GM21381 (cell line): ENCODE data around the gene DISC1.

Experiments used
- ATAC-seq: cut with Tn5 transposase; IDR thresholded peaks from one replicate; pipeline ENCODE4 v1.9.1; 2021; ENCODE audit warnings: mild to moderate bottlenecking, moderate library complexity; ENCODE audit not compliant: unreplicated experiment

The DISC1 gene

DNA sequence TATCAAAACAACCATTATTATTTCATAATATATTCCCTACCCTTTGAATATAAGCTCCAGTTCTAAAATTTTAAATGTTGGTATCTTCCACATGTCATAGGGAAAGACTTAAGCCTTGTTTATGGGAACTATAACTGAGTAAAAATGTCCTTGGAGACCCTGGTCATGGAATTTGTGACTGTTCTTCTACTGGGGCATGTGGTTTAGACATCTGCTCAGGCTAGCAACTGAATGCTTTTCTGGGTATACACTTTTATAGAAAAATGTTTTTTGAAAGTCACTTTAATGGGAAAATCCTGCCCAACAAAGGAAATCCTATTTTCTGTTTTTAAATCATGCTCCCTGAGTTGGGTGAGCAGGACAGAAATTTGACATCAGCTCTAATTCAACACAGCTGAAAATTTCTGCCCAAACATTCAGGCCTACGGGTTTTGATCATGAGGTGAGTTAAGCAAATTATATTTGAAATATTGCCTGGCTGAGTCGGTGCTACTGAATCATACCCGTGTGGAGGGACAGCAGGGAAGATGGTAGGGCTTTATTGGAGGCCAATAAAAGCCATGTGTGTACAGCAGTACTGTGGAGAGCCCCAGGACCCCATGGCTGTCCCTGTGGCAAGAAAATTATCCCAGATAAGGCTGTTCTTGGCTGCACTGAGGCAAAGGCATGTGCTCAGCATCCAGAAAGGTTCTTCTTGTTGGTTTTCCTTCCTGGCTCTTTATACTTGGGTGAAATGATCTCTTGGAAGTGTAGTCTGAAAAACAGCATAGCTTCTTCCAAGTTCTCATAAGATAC lies 391.8 kb downstream of the DISC1 start:
- no peak for ATAC-seq

- no peak for ATAC-seq
Measured at GRCh38 chr1:232019026-232019340, 392.4 kb downstream of the DISC1 start.

DNA sequence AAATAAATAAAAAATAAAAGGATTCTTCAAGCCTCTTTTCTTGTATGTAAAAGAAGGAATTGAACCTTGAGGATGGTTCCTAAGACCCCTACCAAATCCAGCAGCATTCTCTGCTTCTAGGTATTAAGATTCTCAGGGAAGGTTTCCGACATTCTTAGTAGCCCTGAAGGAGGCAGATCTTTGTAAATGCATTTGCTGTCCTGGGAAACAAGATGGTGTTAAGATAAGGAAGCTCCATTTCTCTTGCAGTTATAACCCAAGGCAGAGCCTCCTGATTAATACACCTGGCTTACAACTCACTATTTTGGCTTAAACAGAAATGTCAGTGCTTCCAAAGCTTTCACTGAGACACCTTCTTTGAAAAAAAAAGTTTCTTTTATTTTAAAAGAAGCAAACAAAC lies 393.8 kb downstream of the DISC1 start:
- no peak for ATAC-seq

- no peak for ATAC-seq
Measured at GRCh38 chr1:232029315-232029714, 402.7 kb downstream of the DISC1 start.

DNA sequence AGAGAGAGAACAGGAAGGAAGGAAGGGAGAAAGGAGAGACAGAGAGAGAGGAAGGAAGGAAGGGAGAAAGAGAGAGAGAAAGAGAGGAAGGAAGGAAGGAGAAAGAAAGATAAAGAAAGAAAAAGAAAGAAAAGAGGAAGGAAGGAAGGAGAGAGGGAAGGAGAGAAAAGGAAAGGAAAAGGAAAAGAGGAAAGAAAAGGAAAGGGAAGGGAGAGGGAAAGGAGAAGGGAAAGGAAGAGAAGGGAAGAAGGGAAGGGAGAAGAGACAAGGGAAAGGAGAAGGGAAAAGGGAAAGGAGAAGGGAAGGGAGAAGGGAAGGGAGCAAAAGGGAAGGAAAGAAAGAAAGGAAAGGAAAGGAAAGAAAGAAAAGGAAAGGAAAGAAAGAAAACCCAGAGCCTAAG lies 404.6 kb downstream of the DISC1 start:
- no peak for ATAC-seq

DNA sequence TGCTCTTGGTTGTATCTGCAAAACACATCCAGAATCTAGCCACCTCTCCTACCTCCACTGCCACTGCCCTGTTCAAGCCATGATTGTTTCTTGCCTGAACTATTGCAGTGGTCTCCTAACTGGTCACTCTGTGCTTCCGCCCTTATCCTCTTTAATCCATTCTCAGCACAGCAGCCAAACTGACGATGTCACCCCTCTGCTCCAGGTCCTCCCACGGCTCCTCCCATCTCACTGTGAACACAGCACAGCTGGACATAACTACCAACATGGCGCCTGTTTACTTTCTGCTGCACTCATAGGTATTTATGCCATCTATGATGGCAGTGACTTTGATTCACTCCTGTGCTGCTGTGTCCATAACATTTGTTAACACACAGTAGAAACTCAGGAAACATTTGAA lies 406.7 kb downstream of the DISC1 start:
- no peak for ATAC-seq

DNA sequence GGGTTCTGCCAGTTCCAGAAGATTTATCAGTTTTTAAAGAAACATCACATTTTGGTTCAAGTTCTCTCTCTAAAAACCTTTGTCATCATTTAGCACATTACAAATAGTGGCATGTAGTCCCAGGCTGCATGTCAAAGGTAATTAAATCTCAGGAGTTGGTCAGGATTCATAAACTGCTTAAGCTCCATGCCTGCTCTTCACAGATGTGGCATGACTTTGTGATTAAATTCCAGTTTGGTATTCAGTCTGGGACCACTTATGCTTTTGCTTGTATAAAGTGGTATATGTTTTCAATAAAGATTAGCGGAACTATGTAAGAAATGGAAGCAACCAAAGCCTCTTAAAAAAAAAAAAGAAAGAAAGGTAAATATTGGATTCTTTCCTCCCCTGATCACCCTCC lies 408.0 kb downstream of the DISC1 start:
- no peak for ATAC-seq

DNA sequence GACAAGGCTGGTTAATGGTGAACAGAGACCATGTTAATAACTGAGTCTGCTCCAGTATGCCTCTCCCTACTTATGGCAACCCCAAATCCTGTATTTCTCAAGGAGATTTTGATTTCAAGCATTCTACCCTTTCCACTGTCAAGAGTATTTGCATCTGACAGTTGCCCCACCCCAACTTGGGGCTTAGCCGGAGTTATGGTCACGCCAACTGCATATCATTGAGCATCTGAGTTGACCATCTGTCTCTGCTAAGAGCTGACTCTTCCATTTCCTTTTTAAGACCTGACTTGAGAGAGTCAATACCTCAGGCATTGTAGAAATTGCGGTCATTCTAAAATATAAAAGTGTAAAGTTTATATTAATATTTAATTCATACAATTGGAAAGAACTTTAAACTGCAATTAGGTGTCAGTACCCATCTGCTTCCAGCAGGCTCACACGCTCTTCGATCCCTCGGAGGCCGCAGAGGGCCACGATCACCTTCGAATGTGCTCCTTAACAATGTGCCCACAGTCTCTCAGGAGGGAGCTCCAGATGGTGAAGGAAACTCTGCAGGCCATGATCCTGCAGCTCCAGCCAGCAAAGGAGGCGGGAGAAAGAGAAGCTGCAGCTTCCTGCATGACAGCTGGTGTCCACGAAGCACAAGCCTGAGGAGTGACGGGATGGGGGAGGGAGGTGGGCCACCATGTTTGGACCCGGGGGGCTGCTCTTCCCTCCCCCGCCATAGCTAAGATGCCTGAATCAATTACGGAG lies 409.8 kb downstream of the DISC1 start:
- ATAC-seq, result no peak

DNA sequence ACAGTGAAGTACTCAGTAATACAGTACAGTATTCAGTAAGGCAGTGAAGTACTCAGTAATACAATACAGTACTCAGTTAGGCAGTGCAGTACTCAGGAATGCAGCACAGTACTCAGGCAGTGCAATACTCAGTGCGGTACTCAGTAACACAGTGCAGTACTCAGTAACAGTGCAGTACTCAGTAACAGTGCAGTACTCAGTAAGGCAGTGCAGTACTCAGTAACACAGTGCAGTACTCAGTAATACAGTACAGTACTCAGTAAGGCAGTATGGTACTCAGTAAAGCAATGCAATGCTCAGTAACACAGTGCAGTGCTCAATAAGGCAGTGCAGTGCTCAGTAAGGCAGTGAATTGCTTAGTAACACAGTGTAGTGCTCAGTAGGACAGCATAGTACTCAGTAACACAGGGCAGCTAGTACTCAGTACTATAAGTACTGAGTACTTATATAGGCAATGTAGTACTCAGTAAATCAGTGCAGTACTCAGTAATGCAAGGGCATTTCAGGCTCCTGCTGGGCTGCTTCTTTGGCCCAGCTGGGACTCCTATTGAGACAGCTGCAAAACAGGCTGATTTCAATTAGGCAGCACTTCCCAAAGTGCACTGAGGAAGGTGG lies 411.3 kb downstream of the DISC1 start:
- no peak for ATAC-seq

- no peak for ATAC-seq
Measured at GRCh38 chr1:232038706-232039677, 412.4 kb downstream of the DISC1 start.

- ATAC-seq, result no peak
Measured at GRCh38 chr1:232040260-232040659, 413.7 kb downstream of the DISC1 start.

DNA sequence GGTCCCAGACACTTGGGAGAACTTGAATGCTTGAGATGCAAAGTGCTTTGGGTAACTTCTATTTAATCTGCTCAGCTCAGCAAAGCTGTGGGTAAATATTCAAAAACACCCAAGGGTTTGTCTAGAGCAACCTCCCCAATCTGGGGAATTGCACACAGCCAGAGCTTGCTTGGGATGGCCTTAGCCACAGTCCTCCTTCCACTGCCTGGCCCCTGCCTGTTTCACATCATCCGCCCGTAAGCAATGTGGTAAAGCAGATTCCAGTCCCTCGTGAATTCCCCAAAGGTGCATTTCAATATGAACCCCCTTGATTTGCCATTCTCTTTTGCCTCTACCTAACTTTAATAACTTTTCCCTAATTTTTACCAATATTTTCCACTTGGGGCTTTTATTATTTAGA lies 418.1 kb downstream of the DISC1 start:
- no peak for ATAC-seq

GRCh38 chr1:232045139-232045994 lies 418.8 kb downstream of the DISC1 start:
- no peak for ATAC-seq

DNA sequence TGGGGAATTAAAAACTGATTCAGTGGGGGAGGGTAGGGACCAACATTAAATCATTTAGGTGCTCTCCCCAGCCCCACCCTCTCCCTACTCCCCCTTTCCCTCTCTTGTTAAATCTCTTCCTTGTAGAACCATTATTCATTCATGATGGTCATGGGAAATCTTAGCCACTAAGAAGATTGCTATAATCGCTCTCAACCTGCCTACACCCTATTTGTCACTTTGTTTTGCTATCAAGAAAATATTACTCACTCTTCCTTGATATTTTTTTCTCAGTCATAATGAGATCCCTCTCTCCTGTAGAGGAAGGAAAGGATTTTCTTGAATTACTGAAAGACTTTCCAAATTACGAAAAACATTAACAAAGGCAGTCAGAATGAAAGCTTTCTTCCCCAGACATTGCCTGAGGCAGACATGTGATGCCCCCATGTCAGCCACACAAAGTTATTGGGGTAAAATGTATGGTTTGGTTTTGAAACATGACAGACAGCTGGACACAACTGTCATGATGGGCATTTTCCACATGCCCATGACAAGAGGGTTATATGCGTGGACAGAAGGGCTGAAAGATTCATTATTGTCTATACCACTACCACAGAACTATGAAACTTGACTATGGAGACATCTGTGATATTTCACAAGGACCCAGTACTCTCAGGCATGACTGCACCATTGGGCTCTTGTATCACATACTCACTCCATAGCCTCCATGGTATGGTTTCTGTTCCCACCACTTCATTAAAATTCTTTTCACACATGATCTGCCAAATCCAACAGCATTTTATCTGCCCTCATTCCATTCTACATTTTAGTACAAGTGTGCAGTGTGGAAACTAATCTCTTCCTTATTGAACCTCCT lies 420.1 kb downstream of the DISC1 start:
- no peak for ATAC-seq

GRCh38 chr1:232047473-232047872 lies 420.9 kb downstream of the DISC1 start:
- ATAC-seq, result no peak

- ATAC-seq, result no peak
Measured at GRCh38 chr1:232048481-232048880, 421.9 kb downstream of the DISC1 start.

- no peak for ATAC-seq
Measured at GRCh38 chr1:232049335-232049734, 422.7 kb downstream of the DISC1 start.

GRCh38 chr1:232057217-232057895 lies 430.8 kb downstream of the DISC1 start:
- ATAC-seq, result no peak

- no peak for ATAC-seq
Measured at GRCh38 chr1:232057896-232058274, 431.3 kb downstream of the DISC1 start.
